Left forelimb (tissue), 1 donor: ENCODE results near the gene NR5A1.

Experiments used
- DNase-seq: peaks from one replicate; pipeline ENCODE4 v3.0.0-alpha.2; 2018; ENCODE audit warnings: low spot score

Gene NR5A1

DNA sequence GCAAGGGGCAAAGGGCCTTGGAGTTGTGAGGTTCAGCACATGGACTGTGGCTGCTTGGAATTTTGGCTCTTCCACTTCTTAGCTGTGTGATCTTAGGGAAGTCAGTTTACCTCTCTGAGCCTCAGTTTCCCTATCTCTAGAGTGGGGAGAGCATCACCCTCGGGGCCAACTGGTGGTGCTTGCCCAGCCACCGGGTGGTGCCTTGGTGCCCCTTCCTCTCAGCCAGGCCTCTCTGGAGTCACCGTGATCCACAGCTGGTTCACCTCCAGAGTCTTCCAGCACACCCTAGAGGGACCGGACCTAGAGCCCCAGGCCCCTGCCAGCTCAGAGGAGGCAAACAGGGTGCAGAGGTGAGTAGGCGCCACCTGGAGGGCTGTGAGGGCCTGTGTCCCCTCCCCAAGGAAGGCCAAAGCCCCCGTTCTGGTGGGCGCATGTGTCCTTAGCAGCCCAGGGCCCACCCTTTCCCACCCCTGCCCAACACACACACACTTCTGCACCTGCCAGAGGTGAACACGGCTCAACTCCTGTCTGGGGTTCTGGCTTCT, 49.2 kb downstream of the NR5A1 start:
- no peak for DNase-seq

DNA sequence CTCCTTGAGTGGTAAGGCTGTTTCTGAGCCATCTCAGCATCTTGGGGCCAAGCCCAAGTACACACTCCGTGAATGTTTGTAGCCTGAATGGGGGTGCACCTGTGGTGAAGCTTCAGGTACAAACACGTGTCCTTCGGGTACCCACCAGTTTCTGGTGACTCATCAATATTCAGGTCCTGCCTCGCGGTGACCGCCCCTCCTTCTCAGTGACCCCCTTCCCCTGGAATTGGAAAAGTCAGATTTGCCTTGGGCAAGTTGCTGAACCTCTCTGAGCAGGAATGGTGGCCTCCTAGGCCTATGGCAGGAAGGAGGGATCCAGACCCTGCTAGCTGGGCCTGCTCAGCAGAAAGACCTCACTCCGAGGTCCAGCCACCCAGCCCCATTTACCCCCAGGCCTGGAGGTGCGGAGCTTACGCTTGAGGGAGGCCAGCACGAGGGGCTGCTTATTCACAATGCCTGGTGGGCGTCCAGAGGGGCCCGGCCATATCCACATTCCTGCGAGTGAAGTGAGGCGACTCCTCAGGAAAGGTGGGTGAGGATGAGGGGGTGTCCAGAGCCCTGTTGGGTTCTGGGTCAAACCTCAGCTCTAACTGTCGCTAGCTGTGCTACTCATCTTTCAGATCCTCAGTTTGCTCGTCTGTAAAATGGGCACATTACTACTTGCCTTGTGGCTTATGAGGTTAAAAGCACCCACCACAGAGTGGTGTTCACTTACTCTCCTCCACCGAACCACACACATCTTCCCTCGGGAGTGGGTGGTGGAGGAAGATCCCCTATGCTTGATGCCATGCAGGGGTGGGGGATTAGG, 49.9 kb downstream of the NR5A1 start:
- no peak for DNase-seq

DNA sequence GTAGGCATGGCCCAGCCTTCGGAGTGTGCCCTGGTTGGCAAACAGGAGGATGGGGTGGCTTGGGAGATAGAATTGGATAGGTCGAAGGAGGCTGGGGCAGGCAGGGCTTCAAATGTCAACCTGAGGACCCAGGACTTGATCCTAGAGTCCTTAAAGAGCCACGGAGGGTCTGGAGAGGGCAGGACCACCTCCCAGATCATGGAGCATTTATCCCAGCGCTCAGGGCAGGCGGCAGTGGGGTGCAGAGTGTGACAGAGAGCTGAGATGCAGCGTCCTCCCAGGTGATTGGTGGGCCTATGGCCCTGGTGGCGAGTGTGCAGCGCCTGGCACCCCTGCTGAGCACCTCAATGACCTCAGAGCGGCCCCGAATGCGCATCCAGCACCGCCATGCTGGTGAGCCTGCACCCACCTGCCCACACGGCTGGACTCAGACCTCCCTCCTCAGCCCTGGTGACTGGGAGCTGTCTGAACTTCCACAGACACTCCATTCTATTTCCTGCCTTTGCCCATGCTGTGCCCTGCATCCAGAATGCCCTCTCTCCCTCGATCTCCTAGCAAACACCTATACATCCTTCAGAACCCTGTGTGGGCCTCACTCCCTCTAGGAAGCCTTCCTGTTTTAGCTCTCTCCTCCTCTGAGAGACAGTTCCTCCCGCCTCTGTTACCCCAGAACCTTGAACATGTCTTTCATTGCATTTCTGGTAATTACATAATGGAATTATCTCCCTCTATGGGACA, 50.7 kb downstream of the NR5A1 start:
- no peak for DNase-seq

GRCh38 chr9:124455820-124456219, 51.4 kb downstream of the NR5A1 start:
- DNase-seq, result no peak

DNA sequence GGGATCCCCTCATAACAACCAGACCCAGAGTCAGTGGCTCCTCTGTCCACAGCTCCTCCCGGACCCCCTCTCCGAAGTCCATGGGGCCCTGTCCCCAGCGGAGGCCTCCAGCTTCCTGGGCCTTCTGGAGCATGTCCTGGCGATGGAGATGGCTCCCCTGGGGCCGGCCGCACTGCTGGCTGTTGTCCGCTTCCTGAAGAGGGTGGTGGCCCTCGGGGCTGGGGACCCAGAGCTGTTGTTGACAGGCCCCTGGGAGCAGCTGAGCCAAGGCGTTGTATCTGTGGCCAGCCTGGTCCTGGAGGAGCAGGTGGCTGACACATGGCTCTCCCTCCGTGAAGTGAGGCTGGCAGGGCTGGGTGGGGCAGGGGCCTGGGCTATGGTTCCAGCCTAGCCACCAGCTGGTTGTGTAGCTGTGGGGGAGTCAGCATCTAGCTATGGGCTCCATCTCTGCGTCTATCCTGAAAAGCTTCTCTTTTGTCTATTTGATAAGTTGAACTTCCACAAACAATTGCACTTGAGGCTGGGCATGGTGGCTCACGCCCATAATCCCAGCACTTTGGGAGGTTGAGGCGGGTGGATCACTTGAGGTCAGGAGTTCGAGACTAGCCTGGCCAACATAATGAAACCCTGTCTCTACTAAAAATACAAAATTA, 52.3 kb downstream of the NR5A1 start:
- DNase-seq, result no peak

GRCh38 chr9:124454296-124454695, 52.9 kb downstream of the NR5A1 start:
- DNase-seq, result no peak

- no peak for DNase-seq
Measured at GRCh38 chr9:124453586-124454191, 53.5 kb downstream of the NR5A1 start.

DNA sequence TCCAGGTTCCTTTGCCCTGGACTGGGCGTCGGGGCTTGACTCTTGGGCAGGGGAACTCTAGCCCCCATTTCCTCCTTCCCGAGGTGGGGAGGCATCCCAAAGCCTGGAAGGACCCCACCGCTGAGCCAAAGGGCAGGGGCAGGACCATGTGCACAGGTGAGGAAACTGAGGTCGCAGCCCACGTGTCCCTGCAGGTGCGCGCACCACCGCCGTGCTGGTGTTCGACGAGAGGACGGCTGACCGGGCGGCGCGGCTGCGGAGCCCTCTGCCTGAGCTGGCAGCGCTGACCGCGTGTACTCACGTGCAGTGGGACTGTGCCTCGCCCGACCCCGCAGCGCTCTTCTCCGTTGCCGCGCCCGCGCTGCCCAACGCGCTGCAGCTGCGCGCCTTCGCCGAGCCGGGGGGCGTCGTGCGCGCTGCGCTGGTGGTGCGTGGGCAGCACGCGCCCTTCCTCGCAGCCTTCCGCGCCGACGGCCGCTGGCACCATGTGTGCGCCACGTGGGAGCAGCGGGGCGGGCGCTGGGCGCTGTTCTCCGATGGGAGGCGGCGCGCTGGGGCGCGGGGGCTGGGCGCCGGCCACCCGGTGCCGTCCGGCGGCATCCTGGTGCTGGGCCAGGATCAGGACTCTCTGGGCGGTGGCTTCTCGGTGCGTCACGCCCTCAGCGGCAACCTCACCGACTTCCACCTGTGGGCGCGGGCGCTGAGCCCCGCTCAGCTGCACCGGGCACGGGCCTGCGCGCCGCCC, 54.2 kb downstream of the NR5A1 start:
- no peak for DNase-seq

DNA sequence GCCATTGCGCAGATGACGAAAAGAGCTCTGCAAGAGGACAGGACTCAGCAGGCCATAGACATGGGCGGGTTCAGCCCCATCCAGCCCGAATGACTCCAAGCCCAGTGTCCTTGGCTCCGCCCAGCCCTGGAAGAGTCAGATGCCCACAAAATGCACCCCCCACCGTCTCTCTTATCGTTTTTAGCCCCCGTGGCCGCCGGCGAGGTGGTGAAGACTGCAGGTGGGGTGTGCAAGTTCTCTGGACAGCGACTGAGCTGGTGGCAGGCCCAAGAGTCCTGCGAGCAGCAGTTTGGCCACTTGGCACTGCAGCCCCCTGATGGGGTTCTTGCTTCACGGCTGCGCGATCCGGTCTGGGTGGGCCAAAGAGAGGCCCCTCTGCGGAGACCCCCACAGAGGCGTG, 54.9 kb downstream of the NR5A1 start:
- DNase-seq, result no peak

DNA sequence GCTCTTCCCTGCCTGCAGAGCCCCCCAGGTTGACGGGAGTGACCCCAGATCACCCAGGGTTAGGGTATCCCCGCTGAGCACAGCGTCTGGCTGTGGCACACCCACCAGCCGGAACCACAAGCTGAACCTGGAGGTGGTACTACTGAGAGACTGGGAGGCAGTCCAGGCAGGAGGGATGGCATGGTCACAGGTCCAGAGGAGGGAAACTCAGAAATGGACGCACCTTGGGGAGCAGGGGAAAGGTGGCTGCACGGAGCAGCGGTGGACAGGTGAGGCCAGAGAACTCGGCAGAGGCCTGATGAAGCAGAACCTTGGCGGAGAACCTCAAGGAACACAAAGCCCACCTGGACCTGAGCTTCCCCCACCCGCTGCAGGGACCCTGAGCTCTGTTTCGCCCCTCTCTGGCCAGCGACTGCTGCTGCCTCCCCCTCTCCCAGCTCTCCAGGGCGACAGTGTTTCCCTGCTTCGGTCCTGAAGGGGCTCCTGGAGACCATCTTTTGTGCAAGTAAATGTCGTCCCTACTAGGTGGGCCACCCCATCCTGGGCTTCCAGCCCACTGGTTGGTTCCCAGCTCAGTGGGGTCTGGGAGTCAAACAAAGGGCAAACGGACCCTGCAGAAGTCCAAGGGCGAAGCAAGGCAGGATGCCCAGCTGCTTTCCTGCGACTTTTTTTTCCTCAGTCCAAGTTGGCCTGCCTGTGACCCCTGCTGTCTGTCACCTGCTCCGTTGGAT, 56.1 kb downstream of the NR5A1 start:
- no peak for DNase-seq

DNA sequence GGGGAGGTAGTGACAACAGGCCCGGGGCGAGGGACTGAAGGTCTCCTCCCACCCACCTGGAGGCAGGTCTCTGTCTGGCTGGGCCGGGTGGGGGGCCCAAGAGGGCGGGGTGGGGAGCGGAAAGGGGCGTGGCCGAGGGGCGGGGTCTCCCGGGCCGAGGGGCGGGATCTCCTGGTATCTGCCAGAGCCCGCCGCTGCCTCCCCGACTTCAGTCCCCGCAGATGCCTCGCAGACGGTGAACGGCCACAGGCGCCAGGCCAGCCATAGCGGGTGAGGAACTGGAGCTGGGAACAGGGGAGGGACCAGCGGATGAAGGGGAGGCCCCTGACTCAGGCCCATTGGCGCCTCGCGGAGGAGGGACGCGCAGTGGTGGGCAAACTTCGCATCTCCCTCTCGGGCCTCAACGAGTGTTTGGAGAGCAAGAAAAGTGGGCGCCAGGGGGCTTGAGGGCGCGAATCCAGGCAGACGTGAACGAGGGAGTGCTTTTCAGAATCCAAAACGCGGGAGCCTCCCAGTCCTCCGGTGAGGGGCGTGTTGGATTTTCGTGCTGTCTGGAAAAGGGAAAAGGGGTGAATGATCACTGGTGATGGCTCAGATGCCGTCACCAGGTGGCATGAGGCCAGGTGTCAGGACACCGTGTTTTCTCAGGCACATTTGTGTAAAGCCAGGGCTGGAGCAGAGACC, 56.8 kb downstream of the NR5A1 start, which contains the start of gene ADGRD2:
Gene ADGRD2, plus strand, starts transcription at position 211 of the 684 bp plus-strand sequence. CDS start 1,216 bp downstream, outside the sequence.
- DNase-seq, result no peak

GRCh38 chr9:124449381-124450151, 57.6 kb downstream of the NR5A1 start:
- DNase-seq, result peak; percentile 23

DNA sequence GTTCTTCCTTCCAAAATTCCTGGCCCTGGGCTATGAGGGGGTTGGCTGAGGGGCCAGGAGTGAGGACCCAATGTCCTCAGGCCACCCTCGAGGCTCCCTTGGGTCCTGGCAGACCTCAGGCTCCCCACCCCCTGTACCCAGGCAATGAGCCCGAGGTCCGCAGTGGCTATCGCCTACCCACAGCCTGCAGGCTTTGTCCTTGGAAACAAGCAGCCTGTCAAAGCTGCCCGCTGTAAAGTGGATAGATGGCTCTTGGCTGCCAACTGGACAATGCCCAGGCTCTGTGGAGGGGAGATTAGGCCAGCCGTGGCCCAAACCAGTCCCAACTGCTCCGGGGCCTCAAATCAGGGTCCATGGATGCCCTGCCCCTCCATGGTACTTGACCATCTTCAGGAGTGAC, 59.2 kb downstream of the NR5A1 start:
- DNase-seq, result no peak

- DNase-seq, result no peak
Measured at GRCh38 chr9:124447297-124447661, 59.9 kb downstream of the NR5A1 start.

GRCh38 chr9:124444166-124444565, 63.0 kb downstream of the NR5A1 start:
- DNase-seq, result no peak

DNA sequence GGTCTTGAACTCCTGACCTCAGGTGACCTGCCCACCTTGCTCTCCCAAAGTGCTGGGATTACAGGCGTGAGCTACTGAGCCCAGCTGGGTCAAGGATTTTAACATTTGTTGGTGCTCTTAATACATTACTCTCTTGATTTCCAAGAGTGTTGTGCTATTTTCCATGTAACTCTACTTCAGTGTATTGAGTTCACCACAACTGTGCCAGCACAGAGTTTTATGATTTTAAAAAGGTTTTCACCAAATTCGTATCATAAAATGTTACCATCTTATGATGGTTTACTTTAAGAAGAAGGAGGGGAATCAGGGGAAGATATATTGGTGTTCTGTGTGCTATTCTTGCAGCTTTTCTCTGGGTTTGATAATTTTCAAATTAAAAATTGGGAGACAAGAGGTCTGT, 63.6 kb downstream of the NR5A1 start:
- DNase-seq, result no peak

- DNase-seq, result no peak
Measured at GRCh38 chr9:124442826-124443225, 64.4 kb downstream of the NR5A1 start.

- DNase-seq, result no peak
Measured at GRCh38 chr9:124442379-124442778, 64.8 kb downstream of the NR5A1 start.

DNA sequence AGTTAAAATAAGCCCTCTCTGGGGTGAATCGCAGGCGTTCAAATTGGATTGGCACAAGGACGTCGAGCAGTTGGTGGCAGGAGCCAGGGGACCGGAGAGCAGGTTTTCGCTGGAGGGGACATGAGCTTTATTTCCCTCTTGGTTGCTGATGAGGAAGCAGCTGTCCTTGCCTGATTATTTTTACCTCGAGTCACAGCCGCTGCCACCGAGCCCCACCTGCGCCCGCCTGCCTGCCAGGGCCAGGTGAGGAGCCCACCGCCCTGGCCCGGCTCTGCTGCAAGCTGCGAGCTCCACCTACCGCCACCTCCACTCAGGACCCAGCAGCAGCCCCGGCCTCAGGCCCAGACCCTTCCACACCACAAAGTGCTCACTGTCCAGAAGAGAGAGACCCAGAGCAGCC, 65.9 kb downstream of the NR5A1 start:
- DNase-seq, result peak; percentile 48
